ENCODE data around the gene IFITM5.
A peak's percentile ranks its signal among the peaks of the same experiment; 100 is the strongest.
"Not testable (repeated sequence)": the region's sequence is repeated elsewhere in the genome, so short reads cannot be mapped to it uniquely, and the experiment has no call there.

IFITM5 gene

DNA sequence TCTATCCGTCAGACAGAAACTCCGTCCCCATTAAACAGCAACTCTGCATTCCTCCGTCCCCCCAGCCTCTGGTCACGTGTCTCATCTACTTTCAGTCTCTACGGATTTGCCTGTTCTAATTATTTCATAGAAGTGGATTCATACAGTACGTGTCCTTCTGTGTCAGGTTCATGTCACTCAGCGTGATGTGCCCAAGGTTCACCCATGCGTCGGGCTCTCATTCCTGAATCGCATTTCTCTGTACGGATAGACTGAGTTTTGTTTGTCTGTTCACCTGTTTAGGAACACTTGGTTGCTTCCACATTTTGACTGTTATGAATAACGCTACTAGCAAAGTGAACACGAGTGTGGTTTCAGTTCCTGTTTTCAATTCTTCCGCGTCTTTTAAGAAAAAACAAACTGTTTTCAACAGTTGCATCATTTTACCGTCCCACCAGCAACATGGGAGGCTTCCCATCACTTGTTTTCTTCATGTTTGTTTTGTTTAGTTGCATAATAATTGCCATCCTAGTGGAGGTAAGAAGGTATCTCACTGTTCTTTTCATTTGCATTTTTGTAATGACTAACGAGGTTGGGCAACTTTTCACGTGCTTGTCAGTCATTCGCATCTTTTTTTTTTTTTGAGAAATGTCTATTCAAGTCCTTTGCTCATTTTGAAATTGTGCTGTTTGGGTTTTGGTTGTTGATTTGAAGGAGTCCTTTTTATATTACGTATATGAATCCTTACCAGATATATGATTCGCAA lies 30.0 kb downstream of the IFITM5 start:
- DNase-seq (ENCODE audit: low read depth in 1 of 2, low spot score in 1 of 2) = no peak

GRCh38 chr11:268716-269145 lies 30.6 kb downstream of the IFITM5 start:
- DNase-seq (ENCODE audit: low read depth in 1 of 2, low spot score in 1 of 2) = not testable (repeated sequence)

GRCh38 chr11:267491-267994 lies 31.8 kb downstream of the IFITM5 start:
- no peak for DNase-seq (ENCODE audit: low read depth in 1 of 2, low spot score in 1 of 2)

DNA sequence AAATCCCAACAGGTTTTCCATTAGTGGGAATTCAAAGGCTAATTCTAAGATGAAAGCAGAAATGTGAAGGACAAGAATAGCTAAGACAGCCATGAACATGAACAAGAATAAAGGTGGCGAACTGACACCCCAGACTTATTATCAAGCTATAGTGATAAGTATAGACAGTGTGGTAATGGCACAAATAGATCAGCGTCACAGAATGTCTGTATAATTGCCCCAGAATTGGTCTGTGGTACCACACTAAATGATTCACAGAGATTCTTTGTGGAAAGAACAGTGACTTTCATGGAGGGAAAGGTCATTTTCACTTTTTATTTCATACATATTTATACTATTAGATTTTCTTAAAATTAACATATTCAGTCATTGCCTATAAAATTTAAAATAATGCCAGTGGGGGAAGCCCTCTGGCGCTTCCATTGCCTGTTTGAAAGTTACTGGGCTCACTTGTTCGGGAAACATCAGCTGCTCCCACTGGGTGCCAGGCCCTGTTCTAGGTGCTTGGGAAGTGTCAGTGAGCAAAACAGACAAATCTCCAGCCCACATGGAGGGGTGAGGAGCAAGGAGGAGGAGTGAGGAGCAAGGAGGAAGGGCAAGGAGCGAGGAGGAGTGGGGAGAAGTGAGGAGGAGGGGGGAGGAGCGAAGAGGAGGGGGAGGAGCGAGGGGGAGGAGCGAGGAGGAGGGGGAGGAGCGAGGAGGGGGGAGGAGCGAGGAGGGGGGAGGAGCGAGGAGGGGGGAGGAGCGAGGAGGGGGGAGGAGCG lies 32.5 kb downstream of the IFITM5 start:
- DNase-seq (ENCODE audit: low read depth in 1 of 2, low spot score in 1 of 2) = no peak

DNA sequence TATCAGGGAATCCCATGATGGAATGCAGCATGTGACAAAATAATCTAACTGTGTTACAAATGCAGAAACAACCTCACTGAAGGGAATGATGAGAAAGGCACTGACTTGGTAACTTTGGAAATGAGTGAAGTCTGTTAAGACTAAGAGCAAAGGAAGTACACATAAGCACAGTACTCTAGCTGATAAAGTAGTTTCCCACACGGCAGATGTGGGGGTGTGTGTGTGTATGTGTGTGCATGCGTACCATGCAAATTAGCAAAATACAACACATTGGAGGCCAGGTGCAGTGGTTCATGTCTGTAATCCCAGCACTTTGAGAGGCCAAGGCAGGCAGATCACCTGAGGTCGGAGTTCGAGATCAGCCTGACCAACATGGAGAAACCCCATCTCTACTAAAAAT lies 37.7 kb downstream of the IFITM5 start:
- DNase-seq (ENCODE audit: low read depth in 1 of 2, low spot score in 1 of 2) = no peak

DNA sequence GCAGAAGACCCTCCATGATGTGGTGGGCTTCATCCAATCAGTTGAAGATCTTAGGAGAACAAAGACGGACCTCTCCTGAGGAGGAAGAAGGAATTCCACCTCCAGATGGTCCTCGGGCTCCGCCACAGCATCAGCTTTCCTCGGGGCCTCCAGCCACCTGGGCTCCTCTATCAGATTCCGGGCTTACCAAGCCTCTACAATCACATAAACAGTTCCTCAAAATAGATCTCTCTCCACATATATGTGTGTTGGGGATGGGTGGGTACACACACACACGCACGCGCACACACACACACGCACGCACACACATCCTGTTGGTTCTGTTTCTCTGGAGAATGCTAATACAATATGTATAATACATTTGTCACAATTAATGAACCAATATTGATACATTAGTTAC lies 39.9 kb downstream of the IFITM5 start:
- no peak for DNase-seq (ENCODE audit: low read depth in 1 of 2, low spot score in 1 of 2)

DNA sequence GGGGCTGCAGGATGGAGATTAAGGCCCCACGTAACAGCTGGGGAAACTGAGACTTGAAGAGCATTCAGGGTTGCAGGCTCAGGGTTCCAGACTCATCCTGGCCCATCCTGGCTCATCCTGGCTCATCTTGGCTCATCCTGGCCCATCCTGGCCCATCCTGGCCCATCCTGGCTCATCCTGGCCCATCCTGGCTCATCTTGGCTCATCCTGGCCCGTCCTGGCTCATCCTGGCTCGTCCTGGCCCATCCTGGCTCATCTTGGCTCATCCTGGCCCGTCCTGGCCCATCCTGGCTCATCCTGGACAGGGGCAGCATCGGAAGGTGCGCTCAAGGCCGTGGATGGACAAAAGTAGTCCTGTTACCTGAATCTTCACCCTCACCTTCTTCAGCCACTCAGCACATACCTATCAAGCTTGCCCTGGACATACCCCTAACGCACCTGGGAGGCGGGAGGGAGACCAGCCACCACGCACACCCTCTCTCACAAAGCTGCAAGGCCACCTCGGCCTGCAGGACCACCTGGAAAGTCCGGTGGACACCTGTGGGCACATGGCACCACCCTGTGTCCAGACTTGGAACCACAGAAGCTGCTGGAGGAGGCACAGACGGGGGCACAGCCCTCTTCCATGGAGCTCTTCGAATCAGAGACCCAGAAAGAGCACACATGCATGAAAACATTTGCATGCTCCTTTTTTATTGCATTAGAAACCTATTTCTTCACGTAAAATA lies 41.4 kb downstream of the IFITM5 start:
- no peak for DNase-seq (ENCODE audit: low read depth in 1 of 2, low spot score in 1 of 2)

GRCh38 chr11:256952-257737 lies 42.2 kb downstream of the IFITM5 start:
- no peak for DNase-seq (ENCODE audit: low read depth in 1 of 2, low spot score in 1 of 2)

DNA sequence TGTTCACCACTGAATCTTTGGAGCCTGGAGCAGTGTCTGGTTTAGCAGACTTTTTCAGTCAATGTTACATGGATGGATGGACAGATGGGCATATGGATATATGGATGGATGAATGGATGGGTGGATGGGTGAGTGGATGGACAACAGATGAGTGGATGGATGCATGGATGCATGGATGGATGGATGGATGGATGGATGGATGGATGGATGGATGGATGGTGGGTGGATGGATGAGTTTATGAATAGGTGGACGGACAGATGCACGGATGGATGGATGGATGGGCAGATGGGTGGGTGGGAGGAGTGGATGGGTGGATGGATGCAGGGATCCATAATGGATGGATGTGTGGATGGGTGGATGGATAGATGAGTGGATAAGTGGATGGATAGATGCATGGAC lies 43.5 kb downstream of the IFITM5 start:
- no peak for DNase-seq (ENCODE audit: low read depth in 1 of 2, low spot score in 1 of 2)

- DNase-seq (ENCODE audit: low read depth in 1 of 2, low spot score in 1 of 2) = no peak
Observed at GRCh38 chr11:255176-255575, 44.1 kb downstream of the IFITM5 start.

DNA sequence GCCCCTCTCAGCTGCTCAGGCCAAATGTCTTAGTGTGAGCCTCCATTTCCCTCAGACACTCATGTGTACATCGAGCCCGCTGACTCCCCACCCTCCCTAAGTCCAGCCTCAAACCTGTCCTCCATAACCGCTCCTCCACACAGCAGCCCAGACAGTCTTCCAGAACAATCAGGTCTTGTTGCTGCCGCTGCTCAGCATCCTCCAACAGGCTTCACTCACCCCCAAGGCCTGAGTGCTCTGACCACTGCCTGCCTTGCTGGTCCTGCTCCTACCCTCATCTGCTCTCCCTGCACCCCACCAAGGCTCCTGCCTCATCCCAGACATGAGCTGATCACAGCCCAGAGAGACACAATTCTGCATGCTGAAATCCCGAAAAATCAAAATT lies 45.4 kb downstream of the IFITM5 start:
- DNase-seq (ENCODE audit: low read depth in 1 of 2, low spot score in 1 of 2) = no peak

DNA sequence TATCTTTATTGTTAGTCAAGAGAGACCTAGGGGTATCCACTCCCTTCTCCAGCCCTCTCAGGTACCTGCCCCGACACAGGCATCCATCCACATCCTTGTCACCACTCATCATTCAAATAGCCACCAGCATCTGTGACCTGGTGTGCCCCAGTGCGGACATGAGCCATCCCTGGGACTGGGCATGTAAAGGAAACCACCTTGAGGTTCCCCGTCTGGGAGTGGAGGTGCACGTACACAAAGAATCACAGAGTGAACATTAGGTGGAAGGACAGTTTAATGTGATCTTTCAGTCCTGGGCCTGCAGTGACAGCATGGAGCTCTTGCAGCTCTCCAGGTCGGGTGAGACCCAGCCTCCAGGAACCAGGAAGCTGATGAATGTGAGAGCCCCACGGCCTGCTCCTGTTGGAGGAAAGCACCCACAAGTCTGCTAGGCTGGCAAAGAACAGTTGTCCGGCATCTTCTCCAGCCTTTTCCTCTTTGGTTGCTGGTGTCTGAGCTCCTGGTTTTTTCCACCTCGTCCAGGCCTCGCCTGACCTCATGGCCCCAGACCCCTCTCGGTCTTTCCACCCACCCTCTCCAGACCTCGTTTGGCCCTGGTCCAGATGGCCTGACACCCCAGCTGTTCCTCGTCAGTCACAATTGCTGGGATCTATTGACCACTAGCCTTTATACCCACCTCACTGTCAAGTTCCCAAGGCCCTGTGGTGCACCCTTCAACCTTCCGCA lies 46.0 kb downstream of the IFITM5 start:
- DNase-seq (ENCODE audit: low read depth in 1 of 2, low spot score in 1 of 2) = no peak

DNA sequence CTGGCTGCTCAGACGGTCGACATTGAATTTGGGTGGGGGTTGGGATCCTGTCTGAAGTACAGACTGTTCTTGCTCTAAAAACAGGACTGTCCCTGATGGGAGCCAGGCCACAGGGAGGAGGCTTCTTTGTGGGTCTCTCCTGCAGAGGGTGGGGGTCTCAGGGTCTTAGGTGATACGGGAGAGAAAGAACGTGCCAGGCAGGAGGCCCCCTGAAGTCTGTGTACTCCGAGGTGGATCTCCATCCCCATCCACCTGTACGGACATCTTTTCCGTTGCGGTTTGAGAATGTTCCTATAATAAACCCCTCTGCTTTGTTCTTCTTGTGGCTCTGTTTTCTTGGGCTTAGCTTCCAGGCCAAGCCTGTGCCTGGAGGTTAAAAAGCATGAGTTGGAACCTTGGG lies 46.7 kb downstream of the IFITM5 start:
- no peak for DNase-seq (ENCODE audit: low read depth in 1 of 2, low spot score in 1 of 2)

DNA sequence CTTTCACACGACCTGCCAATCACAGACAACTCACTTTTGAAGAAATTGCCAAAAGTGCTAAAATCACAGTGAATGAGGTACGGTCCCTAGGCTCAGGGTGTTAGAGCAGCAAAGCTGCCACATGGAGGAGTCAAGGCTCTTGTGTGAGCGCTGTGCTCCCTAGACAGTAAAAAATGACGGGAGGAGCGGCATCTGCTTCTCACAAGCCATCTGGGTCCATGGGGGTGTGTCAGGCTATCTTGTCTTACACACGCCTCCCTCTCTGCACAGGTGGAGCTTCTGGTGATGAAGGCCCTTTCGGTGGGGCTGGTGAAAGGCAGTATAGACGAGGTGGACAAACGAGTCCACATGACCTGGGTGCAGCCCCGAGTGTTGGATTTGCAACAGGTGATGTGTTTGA lies 47.8 kb downstream of the IFITM5 start:
- DNase-seq (ENCODE audit: low read depth in 1 of 2, low spot score in 1 of 2) = no peak

- peak; percentile 62 to 73 for DNase-seq (ENCODE audit: low read depth in 1 of 2, low spot score in 1 of 2)
Observed at GRCh38 chr11:250740-251299, 48.5 kb downstream of the IFITM5 start.

GRCh38 chr11:250274-250673 lies 49.1 kb downstream of the IFITM5 start:
- no peak for DNase-seq (ENCODE audit: low read depth in 1 of 2, low spot score in 1 of 2)

GRCh38 chr11:249062-249461 lies 50.3 kb downstream of the IFITM5 start:
- no peak for DNase-seq (ENCODE audit: low read depth in 1 of 2, low spot score in 1 of 2)

All from activated T-helper 1 cell treated with anti-CD3 and anti-CD28 coated beads, Interleukin-2, amount 50 U/mL, for 16 hours (primary cell).